ENCODE results near the gene UBAP1. TPM values are rescaled to one million over a fixed set of nuclear protein-coding genes. Genes with fewer than 3 reads are reported as not detected.

Gene UBAP1
- polyA plus RNA-seq, 1 of the 3 experiments (the other 2 are of a cell fraction) = 26.3 TPM

DNA sequence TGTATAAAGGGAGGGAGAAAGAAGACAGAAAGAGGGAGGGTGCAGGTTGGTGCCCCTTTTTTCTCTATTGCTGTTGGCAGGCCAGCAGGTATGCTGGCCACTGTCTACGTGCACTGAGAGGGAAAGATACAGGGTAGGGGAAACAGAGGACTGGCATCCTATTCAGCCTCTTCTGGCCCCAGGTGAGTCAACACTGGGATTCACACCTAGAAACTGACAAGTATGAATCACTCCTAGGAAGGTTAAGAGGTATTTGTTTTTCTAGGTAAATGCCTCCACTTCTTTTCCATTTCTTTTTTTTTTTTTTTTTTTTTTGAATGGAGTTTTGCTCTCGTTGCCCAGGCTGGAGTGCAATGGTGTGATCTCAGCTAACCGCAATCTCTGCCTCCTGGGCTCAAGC is 2.8 kb upstream of the UBAP1 start:
- ChIA-PET CTCF (no interaction called here), POLR2A (no interaction called here)
- H3F3A ChIP-seq (replicated peaks; ENCODE audit: insufficient read depth) = no peaks in the 10 kb centered on the region
- no peaks in the 10 kb centered on the region for H3K9me2 ChIP-seq
- H3K9me3 ChIP-seq = no peaks in the 10 kb centered on the region
- H3K36me3 ChIP-seq (replicated peaks in 1 of 2; ENCODE audit: control insufficient read depth in 1 of 2, insufficient read depth in 2 of 2, low read length in 1 of 2) = no peaks in the 10 kb centered on the region
- peaks cover 4% of the 10 kb centered on the region; the same call in 1 of the 2 replicates for H4K20me1 ChIP-seq (ENCODE audit: insufficient read depth)
- H3K4me3 ChIP-seq (ENCODE audit: low read depth in 2 of 2, low read length in 1 of 2) = no peak overlapping the region
- TF ChIP-seq, protein P1, sequence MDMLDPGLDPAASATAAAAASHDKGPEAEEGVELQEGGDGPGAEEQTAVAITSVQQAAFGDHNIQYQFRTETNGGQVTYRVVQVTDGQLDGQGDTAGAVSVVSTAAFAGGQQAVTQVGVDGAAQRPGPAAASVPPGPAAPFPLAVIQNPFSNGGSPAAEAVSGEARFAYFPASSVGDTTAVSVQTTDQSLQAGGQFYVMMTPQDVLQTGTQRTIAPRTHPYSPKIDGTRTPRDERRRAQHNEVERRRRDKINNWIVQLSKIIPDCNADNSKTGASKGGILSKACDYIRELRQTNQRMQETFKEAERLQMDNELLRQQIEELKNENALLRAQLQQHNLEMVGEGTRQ (IDR thresholded peaks at IDR 0.05; ENCODE audit: borderline replicate concordance, low read depth, low read length) = no peak
- no peak for TF ChIP-seq FOSL2 (IDR thresholded peaks at IDR 0.05; ENCODE audit: borderline replicate concordance, low read depth)
- H3K27ac ChIP-seq (ENCODE audit: low read depth in 2 of 2, low read length in 1 of 2) = no peak overlapping the region
- DNase-seq = no peak
- WGBS (ENCODE audit: low lambda C conversion rate) = 62% methylated on average over 3 of the region's 3 CpGs
- H3K79me2 ChIP-seq (ENCODE audit: insufficient read depth) = peaks cover 30% of the 10 kb centered on the region
- no peak overlapping the region for H3K4me2 ChIP-seq
- no peak overlapping the region for H3K9ac ChIP-seq
- no peaks in the 10 kb centered on the region for H3K27me3 ChIP-seq (ENCODE audit: insufficient read depth)
- no peak overlapping the region for H2AFZ ChIP-seq (ENCODE audit: low read depth)
- no peaks in the 10 kb centered on the region; a peak in 1 of 4 replicates for H3K4me1 ChIP-seq (ENCODE audit: control insufficient read depth in 1 of 2, insufficient read depth in 2 of 2, low read depth in 1 of 2, low read length in 1 of 2)

DNA sequence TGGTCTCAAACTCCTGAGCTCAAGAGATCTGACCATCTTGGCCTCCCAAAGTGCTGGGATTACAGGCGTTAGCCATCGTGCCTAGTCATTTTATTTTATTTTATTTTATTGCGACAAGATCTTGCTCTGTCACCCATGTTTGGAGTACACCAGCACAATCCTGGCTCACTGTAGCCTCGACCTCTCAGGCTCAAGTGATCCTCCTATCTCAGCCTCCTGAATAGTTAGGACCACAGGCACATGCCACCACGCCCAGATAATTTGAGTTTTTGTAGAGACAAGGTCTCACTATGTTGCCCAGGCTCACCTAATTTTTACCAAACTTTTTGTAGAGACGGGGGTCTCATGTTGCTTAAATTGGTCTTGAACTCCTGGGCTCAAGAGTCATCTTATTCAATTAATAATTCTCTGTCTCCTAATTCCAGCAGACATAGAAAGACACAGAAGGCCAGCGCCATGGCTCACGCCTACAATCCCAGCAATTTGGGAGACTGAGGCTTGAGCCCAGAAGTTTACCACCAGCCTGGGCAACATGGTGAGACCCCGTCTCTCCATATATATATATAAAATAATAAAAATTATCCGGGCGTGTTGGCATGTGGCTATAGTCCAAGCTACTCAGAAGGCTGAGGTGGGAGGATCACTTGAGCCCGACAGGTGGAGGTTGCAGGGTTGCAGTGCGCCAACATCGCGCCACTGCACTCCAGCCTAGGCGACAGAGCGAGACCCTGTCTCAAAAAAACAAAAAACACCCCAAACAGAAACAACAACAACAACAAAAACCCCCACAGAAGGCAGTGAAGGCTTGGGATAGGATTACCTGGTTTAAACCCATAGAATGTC is 1.0 kb upstream of the UBAP1 start:
- no peaks in the 10 kb centered on the region for H3K9me3 ChIP-seq
- H3K36me3 ChIP-seq (replicated peaks in 1 of 2; ENCODE audit: control insufficient read depth in 1 of 2, insufficient read depth in 2 of 2, low read length in 1 of 2) = no peaks in the 10 kb centered on the region
- CTCF ChIA-PET = interaction anchor here (1.0 to 3.0 kb wide), 3 partner anchors 15 to 75 kb away, joined by 3 to 13 read pairs (median 4); no protein-coding TSS in a partner anchor
- H3K9me2 ChIP-seq = no peaks in the 10 kb centered on the region
- H3K27me3 ChIP-seq (ENCODE audit: insufficient read depth) = no peaks in the 10 kb centered on the region
- H3K27ac ChIP-seq (ENCODE audit: low read depth in 2 of 2, low read length in 1 of 2) = peak overlapping the region in 1 of 2 experiments; percentile 78; a peak in 1 of 4 replicates
- peak overlapping the region; percentile 67 to 79 for H3K4me3 ChIP-seq (ENCODE audit: low read depth in 2 of 2, low read length in 1 of 2)
- H3K79me2 ChIP-seq (ENCODE audit: insufficient read depth) = peaks cover 48% of the 10 kb centered on the region
- POLR2A ChIA-PET = interaction anchor here (0.9 to 1.4 kb wide), 4 partner anchors 7 to 196 kb away, joined by 3 to 9 read pairs (median 4); no protein-coding TSS in a partner anchor
- peak overlapping the region; percentile 95 for H3K4me2 ChIP-seq
- H4K20me1 ChIP-seq (ENCODE audit: insufficient read depth) = peaks cover 14% of the 10 kb centered on the region
- no peaks in the 10 kb centered on the region; a peak in 1 of 4 replicates for H3K4me1 ChIP-seq (ENCODE audit: control insufficient read depth in 1 of 2, insufficient read depth in 2 of 2, low read depth in 1 of 2, low read length in 1 of 2)
- H3F3A ChIP-seq (replicated peaks; ENCODE audit: insufficient read depth) = no peaks in the 10 kb centered on the region
- whole genome bisulfite sequencing (ENCODE audit: low lambda C conversion rate) = 57% methylated on average over 17 of the region's 17 CpGs
- TF ChIP-seq GABPA (IDR thresholded peaks at IDR 0.05; ENCODE audit: low read depth) = no peak
- no peak for TF ChIP-seq YY1 (IDR thresholded peaks at IDR 0.05; ENCODE audit: low read depth)
- no peak for TF ChIP-seq NFIC (IDR thresholded peaks at IDR 0.05; ENCODE audit: borderline replicate concordance)
- TF ChIP-seq, protein P2, sequence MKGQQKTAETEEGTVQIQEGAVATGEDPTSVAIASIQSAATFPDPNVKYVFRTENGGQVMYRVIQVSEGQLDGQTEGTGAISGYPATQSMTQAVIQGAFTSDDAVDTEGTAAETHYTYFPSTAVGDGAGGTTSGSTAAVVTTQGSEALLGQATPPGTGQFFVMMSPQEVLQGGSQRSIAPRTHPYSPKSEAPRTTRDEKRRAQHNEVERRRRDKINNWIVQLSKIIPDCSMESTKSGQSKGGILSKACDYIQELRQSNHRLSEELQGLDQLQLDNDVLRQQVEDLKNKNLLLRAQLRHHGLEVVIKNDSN (IDR thresholded peaks at IDR 0.05; ENCODE audit: borderline replicate concordance, low read depth) = no peak
- TF ChIP-seq TEAD4 (IDR thresholded peaks at IDR 0.05; ENCODE audit: borderline replicate concordance, insufficient read depth) = no peak
- TF ChIP-seq, protein P1 (IDR thresholded peaks at IDR 0.05; ENCODE audit: borderline replicate concordance, low read depth, low read length) = no peak
- TF ChIP-seq EZH2phosphoT487 (IDR thresholded peaks at IDR 0.05; ENCODE audit: borderline replicate concordance, low read depth) = no peak
- no peak for TF ChIP-seq RXRA (IDR thresholded peaks at IDR 0.05; ENCODE audit: borderline replicate concordance, low read depth)
- no peak for TF ChIP-seq RFX5 (IDR thresholded peaks at IDR 0.05; ENCODE audit: low read length)
- TF ChIP-seq RCOR1 (IDR thresholded peaks at IDR 0.05; ENCODE audit: low read length) = no peak
- no peak for TF ChIP-seq SMC3 (IDR thresholded peaks at IDR 0.05; ENCODE audit: low read depth, low read length)
- TF ChIP-seq, protein P3, sequence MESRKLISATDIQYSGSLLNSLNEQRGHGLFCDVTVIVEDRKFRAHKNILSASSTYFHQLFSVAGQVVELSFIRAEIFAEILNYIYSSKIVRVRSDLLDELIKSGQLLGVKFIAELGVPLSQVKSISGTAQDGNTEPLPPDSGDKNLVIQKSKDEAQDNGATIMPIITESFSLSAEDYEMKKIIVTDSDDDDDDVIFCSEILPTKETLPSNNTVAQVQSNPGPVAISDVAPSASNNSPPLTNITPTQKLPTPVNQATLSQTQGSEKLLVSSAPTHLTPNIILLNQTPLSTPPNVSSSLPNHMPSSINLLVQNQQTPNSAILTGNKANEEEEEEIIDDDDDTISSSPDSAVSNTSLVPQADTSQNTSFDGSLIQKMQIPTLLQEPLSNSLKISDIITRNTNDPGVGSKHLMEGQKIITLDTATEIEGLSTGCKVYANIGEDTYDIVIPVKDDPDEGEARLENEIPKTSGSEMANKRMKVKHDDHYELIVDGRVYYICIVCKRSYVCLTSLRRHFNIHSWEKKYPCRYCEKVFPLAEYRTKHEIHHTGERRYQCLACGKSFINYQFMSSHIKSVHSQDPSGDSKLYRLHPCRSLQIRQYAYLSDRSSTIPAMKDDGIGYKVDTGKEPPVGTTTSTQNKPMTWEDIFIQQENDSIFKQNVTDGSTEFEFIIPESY (IDR thresholded peaks at IDR 0.05; ENCODE audit: borderline replicate concordance, low read depth) = no peak
- no peak for TF ChIP-seq GATA2 (CRISPR knock-in tag; IDR thresholded peaks at IDR 0.05)
- TF ChIP-seq, protein P4, sequence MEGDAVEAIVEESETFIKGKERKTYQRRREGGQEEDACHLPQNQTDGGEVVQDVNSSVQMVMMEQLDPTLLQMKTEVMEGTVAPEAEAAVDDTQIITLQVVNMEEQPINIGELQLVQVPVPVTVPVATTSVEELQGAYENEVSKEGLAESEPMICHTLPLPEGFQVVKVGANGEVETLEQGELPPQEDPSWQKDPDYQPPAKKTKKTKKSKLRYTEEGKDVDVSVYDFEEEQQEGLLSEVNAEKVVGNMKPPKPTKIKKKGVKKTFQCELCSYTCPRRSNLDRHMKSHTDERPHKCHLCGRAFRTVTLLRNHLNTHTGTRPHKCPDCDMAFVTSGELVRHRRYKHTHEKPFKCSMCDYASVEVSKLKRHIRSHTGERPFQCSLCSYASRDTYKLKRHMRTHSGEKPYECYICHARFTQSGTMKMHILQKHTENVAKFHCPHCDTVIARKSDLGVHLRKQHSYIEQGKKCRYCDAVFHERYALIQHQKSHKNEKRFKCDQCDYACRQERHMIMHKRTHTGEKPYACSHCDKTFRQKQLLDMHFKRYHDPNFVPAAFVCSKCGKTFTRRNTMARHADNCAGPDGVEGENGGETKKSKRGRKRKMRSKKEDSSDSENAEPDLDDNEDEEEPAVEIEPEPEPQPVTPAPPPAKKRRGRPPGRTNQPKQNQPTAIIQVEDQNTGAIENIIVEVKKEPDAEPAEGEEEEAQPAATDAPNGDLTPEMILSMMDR (IDR thresholded peaks at IDR 0.05) = no peak
- peak overlapping the region; percentile 82 for H3K9ac ChIP-seq
- peak overlapping the region; percentile 99 for H2AFZ ChIP-seq (ENCODE audit: low read depth)
- no peak for DNase-seq

Data from SK-N-SH (cell line).